Panc1 (cell line): ENCODE results near the gene C11orf58.

Experiments used
- CTCF ChIP-seq: fragments of 450-650 bp; IDR thresholded peaks from 2 replicates; pipeline ENCODE4 v1.5.1; 2017; ENCODE audit warnings: mild to moderate bottlenecking
- POLR2AphosphoS5 ChIP-seq: IDR thresholded peaks from 2 replicates; pipeline ENCODE4 v1.6.1; 2012; ENCODE audit warnings: mild to moderate bottlenecking, low read depth, low read length, moderate library complexity
- REST ChIP-seq, 2 experiments: IDR thresholded peaks; 2 replicates each; pipeline ENCODE4 v1.6.1; 2011 to 2012; ENCODE audit warnings: low read depth in 2 of 2, control low read depth in 1 of 2, low read length in 1 of 2, mild to moderate bottlenecking in 1 of 2, moderate library complexity in 1 of 2; ENCODE audit not compliant: insufficient read depth in 1 of 2
- SIN3A ChIP-seq: IDR thresholded peaks from 2 replicates; pipeline ENCODE4 v1.6.1; 2012; ENCODE audit warnings: low read depth, mild to moderate bottlenecking, low read length, moderate library complexity, borderline replicate concordance; ENCODE audit not compliant: insufficient read depth
- TCF7L2 ChIP-seq: IDR thresholded peaks from 2 replicates; pipeline ENCODE4 v1.6.1; 2011; ENCODE audit warnings: mild to moderate bottlenecking, low read depth, low read length, inconsistent platforms

GRCh38 chr11:16767957-16768356 is 29.5 kb downstream of the C11orf58 start:
- TF ChIP-seq CTCF (no peak), POLR2AphosphoS5 (no peak), SIN3A (no peak), TCF7L2 (no peak), REST (IDR thresholded peaks at IDR 0.05; ENCODE audit: insufficient read depth in 1 of 2, low read depth in 2 of 2, low read length in 1 of 2) (no peak)
